ENCODE data around the gene LCP2.

- TF ChIP-seq CTCF (conservative IDR thresholded peaks at IDR 0.05; ENCODE audit: low read length) (no peak), EZH2phosphoT487 (IDR thresholded peaks at IDR 0.05; ENCODE audit: borderline replicate concordance) (no peak)
Measured at GRCh38 chr5:170338291-170338690, 40.7 kb upstream of the LCP2 start.

Measured in Loucy (cell line).